NOMO-1 treated with DMSO at 0.1 percent for 48 hours (cell line): ENCODE measurements around the gene MYO7B.

ENCODE experiments used
- DNase-seq: peaks from one replicate; lab custom pipeline; 2025; ENCODE audit not compliant: unreplicated experiment; lab: John Stamatoyannopoulos, UW

The MYO7B gene

DNA sequence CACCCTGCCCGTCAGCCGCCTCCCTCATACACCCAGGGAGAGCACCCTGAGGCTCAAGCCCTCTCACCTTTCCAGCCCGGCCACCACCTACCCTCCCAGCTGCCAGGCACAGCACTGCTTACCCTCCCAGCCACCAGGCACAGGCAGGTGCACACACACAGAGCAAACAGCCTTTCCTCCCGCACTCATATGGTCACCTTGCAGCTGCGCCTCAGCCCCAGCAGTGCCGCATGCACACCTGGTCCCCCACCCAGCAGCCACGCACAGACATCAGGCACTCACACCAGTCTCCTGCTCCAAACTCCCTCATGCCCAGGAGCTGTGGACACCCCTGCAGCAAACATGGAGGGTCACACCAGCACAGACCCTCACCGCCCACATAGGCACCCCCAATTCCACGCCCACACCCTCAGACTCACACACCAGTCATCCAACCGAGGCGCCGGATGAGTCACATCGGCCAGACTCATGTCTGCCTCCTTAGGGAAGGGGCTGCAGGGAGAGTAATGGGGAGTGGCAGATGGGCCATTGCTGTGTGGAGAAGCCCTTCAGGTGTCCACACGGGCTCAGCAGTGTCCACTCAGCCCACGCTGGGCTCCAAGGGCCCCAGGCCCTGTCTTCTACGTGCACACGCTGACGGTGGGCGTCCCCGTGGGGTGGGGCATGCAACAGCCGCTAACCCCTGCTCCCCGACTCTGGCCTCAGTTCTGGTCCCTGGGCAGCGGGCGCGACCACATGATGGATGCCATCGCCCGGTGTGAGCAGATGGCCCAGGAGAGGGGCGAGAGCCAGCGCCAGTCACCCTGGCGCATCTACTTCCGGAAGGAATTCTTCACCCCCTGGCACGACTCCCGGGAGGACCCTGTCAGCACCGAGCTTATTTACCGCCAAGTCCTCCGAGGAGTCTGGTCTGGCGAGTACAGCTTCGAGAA is 88.2 kb downstream of the MYO7B start:
- DNase-seq = no peak

DNA sequence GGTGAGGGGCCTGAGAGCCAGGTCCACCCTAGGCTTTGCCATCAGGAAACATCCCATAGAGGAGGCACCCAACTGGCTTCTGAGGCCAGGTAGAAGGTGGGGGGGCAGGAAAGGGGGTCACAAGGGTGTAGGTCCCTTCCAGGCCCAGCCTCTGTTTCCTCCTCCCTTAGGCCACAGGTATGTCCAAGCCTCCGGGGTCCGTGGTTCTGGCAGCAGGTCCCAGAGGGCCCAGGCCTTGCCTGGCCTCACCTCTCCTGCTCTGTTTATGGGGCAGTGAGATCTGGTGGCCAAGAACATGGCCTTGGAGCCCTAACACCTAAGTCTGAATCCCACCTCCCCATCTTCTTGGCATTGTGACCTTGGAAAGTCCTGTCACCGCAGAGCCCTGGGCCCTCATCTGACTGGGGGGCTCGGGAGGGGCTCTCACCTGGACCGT is 88.9 kb downstream of the MYO7B start:
- DNase-seq = no peak

DNA sequence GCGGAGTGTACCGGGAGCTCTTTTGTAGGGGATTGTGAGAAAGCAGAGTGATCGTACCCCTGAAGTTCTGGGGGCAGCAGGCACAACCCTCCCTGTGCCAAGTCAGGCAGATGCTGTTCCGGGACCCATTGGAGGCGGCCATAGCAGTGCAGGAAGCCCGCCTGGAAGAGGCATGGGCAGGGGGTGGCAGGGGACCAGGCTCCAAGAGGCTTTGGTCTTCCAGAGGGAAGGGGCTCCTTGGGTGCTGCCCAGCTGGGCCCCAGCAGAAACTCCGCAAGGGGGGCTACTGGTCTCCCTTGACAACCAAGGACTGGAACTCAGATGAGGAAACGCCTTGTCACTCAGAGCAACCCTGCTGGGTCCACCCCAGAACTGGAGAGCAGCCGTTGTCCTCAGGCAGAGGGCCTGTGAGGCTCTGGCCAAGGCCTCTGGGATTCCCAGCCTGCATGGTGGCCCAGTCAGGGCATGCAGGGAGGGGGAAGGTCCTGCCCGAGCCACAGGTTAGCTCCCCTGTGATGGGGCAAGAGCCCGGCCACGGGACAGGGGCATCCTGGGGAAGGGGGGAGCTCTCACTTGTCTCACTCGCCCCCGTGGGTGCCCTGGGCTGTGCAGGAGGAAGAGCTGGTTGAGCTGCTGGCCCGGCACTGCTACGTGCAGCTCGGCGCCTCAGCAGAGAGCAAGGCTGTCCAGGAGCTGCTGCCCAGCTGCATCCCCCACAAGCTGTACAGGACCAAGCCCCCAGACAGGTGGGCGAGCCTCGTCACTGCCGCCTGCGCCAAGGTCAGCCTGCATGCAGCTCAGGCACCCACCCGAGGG is 89.5 kb downstream of the MYO7B start:
- no peak for DNase-seq

DNA sequence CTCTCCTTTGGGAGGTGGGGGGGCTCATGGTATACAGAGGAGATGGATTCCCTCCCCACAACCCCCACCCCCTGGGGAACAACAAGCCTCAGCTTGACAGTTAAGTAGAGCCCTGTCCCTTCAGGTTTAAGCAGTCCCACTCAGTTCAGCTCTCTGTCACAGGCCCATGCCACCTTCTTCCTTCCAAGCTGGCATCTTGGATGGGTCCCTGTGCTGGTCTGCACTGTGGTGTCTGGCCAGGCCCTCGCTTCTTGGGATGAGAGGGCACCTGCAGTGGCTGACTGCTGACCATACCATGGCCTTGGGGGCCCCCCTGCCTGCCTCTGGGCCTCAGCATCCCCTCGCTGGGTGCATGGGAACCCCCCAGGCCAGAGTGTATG is 90.1 kb downstream of the MYO7B start:
- no peak for DNase-seq

DNA sequence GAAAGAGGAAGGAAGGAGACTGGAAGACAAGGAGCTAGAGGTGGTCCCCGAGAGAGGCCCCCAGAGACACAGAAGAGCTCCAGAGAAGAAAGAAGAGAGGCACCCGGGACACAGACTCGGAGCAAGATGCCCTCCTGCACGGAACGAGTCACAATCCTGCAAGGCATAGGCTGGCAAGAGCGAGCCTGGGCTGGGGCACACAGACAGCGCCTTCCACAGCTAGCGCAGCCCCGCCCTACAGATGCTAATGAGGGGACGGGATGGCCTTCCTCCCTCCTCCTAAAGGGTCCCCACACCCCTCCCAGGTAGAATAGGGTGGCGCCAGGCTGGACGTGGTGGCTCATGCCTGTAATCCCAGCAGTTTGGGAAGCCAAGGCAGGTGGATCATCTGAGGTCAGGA is 90.7 kb downstream of the MYO7B start:
- DNase-seq = no peak

DNA sequence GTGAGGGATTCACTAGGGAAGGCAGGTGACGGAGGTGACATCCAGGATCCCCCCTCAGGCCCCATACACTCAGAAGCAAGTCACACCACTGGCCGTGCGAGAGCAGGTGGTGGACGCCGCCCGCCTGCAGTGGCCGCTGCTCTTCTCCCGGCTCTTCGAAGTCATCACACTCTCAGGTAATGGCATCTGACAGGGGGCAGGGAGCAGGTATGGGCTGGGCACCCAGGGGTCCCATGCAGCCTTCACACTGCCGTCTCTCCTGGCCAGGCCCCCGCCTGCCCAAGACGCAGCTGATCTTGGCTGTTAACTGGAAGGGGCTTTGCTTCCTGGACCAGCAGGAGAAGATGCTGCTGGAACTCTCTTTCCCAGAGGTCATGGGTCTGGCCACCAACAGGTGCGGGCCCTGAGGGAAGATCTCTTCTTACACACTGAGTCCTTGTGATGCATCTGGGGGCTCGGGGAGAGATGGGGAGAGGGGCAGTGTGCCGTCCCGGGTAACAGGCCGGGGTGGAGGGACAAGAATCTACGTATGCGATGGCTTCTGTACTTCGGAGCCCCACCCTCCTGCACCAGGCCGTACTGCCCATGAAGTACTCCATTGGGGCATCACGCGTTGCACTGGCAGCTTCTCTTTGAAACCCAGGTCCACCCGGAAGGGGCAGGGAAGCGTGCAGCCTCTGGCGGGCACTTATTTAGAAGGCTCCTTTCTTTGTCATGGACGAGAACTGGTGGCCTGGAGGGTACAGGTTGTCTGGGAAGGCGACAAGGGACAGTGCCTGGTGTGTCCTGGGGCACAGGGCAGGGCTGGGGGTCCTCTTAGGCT is 91.6 kb downstream of the MYO7B start:
- no peak for DNase-seq

DNA sequence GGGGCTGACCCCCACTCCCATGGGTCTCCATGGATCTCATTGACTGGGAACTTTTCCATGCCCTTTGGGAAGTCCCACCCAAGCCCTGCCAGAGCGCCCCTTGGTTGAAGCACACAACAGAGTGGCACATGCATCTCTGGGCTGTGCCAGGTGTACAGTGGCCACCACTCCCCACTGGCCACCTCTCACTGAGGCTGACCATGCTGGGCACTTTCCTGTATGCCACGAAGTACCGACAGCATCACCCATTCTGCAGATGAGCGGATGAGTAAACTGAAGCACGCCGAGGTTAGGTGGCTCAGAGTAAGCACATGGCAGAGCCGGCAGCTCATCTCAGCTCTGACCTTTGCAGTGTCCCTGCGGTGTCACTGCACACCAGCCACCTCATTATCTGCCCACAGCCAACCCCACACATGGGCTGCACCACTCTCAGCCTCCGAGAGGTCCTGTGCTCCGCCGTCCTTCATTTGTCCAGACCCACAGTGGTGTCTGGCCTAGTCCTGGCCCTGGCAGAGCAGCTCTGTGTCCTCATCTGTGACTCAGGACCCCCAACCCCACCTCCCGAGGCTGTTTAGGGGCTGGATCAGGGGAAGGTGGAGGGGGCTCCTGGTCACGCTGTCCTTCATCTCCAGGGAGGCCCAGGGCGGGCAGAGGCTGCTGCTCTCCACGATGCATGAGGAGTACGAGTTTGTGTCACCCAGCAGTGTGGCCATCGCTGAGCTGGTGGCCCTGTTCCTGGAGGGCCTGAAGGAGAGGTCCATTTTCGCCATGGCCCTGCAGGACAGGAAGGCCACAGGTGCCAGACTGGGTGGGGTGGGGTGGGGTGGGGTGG is 92.5 kb downstream of the MYO7B start:
- no peak for DNase-seq

- DNase-seq = no peak
Measured at GRCh38 chr2:127628767-127629614, 93.5 kb downstream of the MYO7B start.

- DNase-seq = no peak
Measured at GRCh38 chr2:127629637-127630036, 94.2 kb downstream of the MYO7B start.

GRCh38 chr2:127630096-127630863 is 94.8 kb downstream of the MYO7B start:
- DNase-seq = no peak

DNA sequence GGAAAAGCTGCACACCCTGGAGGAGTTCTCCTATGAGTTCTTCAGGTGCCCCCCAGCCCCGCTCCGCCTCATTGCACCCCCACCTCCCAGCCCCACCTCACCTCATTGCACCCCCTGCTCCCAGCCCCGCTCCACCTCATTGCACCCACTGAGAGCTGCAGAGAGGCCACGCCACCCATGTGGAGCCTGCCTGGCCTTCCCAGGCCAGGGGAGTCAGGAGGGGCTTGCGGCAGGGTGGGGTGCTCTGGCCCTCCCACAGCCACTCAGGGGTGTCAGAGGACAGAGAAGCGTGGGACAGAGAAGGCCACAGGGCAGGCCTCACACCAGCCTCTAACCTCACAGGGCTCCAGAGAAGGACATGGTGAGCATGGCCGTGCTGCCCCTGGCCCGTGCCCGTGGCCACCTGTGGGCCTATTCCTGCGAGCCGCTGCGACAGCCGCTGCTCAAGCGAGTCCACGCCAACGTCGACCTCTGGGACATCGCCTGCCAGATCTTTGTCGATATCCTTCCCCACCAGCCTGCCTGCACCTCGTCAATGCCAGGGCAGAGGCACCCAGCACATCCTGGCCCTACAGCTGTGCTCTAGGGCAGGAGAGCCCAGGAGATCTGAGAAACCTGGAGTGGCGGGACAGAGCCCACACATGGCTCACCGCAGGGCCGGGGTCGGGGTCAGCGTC is 95.5 kb downstream of the MYO7B start:
- DNase-seq = no peak

- DNase-seq = no peak
Measured at GRCh38 chr2:127631541-127631996, 96.1 kb downstream of the MYO7B start.

GRCh38 chr2:127631997-127632581 is 96.6 kb downstream of the MYO7B start:
- no peak for DNase-seq

GRCh38 chr2:127632592-127633489 is 97.4 kb downstream of the MYO7B start:
- no peak for DNase-seq

DNA sequence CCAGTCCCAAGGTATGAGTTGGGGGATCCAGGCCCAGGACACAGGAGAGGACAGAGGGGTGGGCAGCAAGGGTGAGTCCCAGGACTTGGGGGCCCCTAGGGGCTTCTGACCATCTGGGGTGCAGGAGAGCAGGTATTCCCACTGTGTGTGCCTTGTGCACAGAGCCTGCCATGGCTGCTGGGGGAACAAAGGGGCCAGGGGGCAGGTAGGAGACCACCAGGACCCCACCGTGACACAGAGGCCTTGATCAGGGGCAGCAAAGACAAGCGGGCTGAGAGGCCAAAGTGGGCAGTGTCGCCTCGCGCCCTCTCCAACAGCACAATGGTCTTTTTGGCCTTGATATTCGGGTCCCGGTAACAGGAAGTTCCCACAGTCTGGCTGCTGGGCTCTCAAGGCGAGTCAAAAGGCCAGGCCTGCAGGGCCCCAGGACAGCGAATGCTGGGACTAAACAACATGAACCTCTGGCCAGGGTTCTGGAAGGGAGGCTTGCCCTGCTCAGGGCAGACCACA is 98.1 kb downstream of the MYO7B start:
- DNase-seq = no peak

DNA sequence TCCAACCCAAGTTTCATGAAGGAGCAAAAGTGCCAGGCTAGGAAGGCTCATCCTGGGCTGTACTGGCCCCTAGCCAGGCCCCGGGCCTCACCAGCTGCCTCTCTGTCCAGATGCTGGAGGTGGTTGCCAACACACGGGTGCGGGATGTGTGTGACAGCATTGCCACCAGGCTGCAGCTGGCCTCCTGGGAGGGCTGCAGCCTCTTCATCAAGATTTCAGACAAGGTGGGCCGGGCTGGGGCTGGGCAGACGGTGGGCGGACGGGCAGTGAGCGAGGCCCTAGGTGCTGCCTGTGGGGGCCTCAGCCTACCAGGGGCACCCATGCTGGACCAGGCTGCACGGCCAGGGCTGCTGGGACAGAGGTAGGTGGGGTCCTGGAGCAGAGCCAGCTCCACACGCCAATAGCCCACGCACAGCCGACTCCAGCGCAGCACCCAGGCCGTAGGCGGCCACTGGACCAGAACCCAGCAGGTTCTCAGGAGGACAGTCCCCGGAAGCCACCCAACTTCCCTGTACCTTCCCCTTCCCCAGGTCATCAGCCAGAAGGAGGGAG is 98.7 kb downstream of the MYO7B start:
- no peak for DNase-seq
